ENCODE data around the gene MAK. TPM values are rescaled to one million over a fixed set of nuclear protein-coding genes. Genes with fewer than 3 reads are reported as not detected.

MAK gene
- total and polyA plus RNA-seq, 2 of the 13 experiments (the other 11 are each of a cell fraction or from before 2014, with no cell fraction given): 0.04 TPM; not detected in 1

- TF ChIP-seq MAFF (IDR thresholded peaks at IDR 0.05; ENCODE audit: low read depth, low read length) (peak; percentile 66), MAFK (conservative IDR thresholded peaks at IDR 0.05 in 1 of 2, IDR thresholded peaks at IDR 0.05 in 1 of 2; ENCODE audit: low read length in 2 of 2) (peak; percentile 51 to 69; a peak in 3 of 4 replicates), ZNF333 (CRISPR knock-in tag; IDR thresholded peaks at IDR 0.05; ENCODE audit: borderline replicate concordance) (no peak)
- Histone ChIP-seq H4K20me1 (ENCODE audit: insufficient read depth, low read length) (no peaks in the 10 kb centered on the region), H3K4me1 (ENCODE audit: insufficient read depth, low read length) (no peaks in the 10 kb centered on the region), H3K27me3 (ENCODE audit: control insufficient read depth in 1 of 2, insufficient read depth in 2 of 2, low read length in 2 of 2) (no peaks in the 10 kb centered on the region), H3K9ac (ENCODE audit: insufficient read depth, low read depth, low read length) (no peak overlapping the region), H3K4me3 (replicated peaks in 1 of 3; ENCODE audit: insufficient read depth in 1 of 3, low read depth in 2 of 3, low read length in 3 of 3) (no peak overlapping the region), H3K9me3 (ENCODE audit: low read length) (no peaks in the 10 kb centered on the region), H3K4me2 (ENCODE audit: low read depth, low read length) (no peak overlapping the region), H3K79me2 (ENCODE audit: insufficient read depth, low read length) (no peaks in the 10 kb centered on the region), H3K27ac (ENCODE audit: extremely low read length, insufficient read depth, low read length) (no peak overlapping the region), H2AFZ (ENCODE audit: low read length) (no peak overlapping the region), H3K36me3 (replicated peaks in 1 of 2; ENCODE audit: control insufficient read depth in 1 of 2, insufficient read depth in 2 of 2, low read length in 2 of 2) (peaks cover 0 to 13% of the 10 kb centered on the region in 2 experiments; a peak in 2 of 5 replicates)
- 92% methylated on average over 3 of the region's 3 CpGs for WGBS (ENCODE audit: low lambda C conversion rate)
- FAIRE-seq (no peak), ATAC-seq (no peak), DNase-seq (ENCODE audit: low spot score) (no peak)
- intact Hi-C loops (cut with micrococcal nuclease; ENCODE audit: unreplicated experiment): no loop called here
- in situ Hi-C loops (cut with HindIII; ENCODE audit: extremely low pct_ligation_motif_present, low pct_unique_long_range_greater_than_20kb): no loop called here
- no TSS peak for BruUV-seq (replicated peaks)
- POLR2A ChIA-PET: no interaction called here
- CTCF ChIA-PET (ENCODE audit: low intra/inter-chr PET ratio, low total read pairs): no interaction called here
Measured at GRCh38 chr6:10778230-10778629, 60.1 kb downstream of the MAK start.

GRCh38 chr6:10771371-10771894, 66.9 kb downstream of the MAK start:
- 79% methylated on average over 12 of the region's 12 CpGs for WGBS (ENCODE audit: low lambda C conversion rate)
- FAIRE-seq: no peak
- BruUV-seq (replicated peaks): no TSS peak
- Histone ChIP-seq H4K20me1 (ENCODE audit: insufficient read depth, low read length) (no peaks in the 10 kb centered on the region), H3K4me3 (replicated peaks in 1 of 3; ENCODE audit: insufficient read depth in 1 of 3, low read depth in 2 of 3, low read length in 3 of 3) (no peak overlapping the region), H3K27me3 (ENCODE audit: control insufficient read depth in 1 of 2, insufficient read depth in 2 of 2, low read length in 2 of 2) (no peaks in the 10 kb centered on the region), H3K4me1 (ENCODE audit: insufficient read depth, low read length) (no peaks in the 10 kb centered on the region), H3K9me3 (ENCODE audit: low read length) (no peaks in the 10 kb centered on the region), H3K9ac (ENCODE audit: insufficient read depth, low read depth, low read length) (no peak overlapping the region), H3K27ac (ENCODE audit: extremely low read length, insufficient read depth, low read length) (no peak overlapping the region), H2AFZ (ENCODE audit: low read length) (no peak overlapping the region), H3K36me3 (replicated peaks in 1 of 2; ENCODE audit: control insufficient read depth in 1 of 2, insufficient read depth in 2 of 2, low read length in 2 of 2) (peaks cover 5 to 30% of the 10 kb centered on the region in 2 experiments; a peak in 4 of 5 replicates), H3K4me2 (ENCODE audit: low read depth, low read length) (no peak overlapping the region), H3K79me2 (ENCODE audit: insufficient read depth, low read length) (no peaks in the 10 kb centered on the region)
- intact Hi-C loops (cut with micrococcal nuclease; ENCODE audit: unreplicated experiment) (no loop called here), in situ Hi-C loops (cut with HindIII; ENCODE audit: extremely low pct_ligation_motif_present, low pct_unique_long_range_greater_than_20kb) (no loop called here)
- no peak for TF ChIP-seq ZNF512 (CRISPR knock-in tag; IDR thresholded peaks at IDR 0.05)
- no peak for TF ChIP-seq POGK (CRISPR knock-in tag; conservative IDR thresholded peaks at IDR 0.05)
- CTCF ChIA-PET (ENCODE audit: low intra/inter-chr PET ratio, low total read pairs): no interaction called here
- POLR2A ChIA-PET: no interaction called here
- ATAC-seq: no peak; the same call in 2 of the 3 replicates
- DNase-seq (ENCODE audit: low spot score): no peak
